ENCODE measurements around the gene ADGRL1.

DNA sequence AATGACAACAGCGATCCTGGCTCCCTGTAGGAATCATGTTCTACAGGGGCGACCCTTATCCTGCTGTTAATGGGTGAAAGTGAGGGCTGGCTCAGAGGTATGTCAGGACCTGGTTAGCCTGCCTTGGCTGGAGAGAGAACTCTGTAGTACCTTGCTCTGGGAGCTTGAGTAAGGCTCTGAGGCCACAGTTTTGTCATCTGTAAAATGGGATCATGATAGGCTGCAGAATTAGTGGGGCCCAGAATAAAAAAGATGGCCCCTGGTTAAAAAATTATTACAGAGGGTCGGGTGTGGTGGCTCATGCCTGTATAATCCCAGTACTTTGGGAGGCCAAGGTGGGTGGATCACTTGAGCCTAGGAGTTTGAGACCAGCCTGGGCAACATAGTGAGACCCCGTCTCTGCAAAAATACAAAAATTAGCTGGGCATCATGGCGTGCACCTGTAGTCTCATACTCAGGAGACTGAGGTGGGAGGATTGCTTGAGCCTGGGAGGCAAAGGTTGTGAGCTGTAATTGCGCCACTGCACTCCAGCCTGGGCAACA is 104.9 kb downstream of the ADGRL1 start:
- TF ChIP-seq, protein P1, sequence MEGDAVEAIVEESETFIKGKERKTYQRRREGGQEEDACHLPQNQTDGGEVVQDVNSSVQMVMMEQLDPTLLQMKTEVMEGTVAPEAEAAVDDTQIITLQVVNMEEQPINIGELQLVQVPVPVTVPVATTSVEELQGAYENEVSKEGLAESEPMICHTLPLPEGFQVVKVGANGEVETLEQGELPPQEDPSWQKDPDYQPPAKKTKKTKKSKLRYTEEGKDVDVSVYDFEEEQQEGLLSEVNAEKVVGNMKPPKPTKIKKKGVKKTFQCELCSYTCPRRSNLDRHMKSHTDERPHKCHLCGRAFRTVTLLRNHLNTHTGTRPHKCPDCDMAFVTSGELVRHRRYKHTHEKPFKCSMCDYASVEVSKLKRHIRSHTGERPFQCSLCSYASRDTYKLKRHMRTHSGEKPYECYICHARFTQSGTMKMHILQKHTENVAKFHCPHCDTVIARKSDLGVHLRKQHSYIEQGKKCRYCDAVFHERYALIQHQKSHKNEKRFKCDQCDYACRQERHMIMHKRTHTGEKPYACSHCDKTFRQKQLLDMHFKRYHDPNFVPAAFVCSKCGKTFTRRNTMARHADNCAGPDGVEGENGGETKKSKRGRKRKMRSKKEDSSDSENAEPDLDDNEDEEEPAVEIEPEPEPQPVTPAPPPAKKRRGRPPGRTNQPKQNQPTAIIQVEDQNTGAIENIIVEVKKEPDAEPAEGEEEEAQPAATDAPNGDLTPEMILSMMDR (IDR thresholded peaks at IDR 0.05; ENCODE audit: low read depth, low read length, poor library complexity, severe bottlenecking): no peak
- TF ChIP-seq EZH2phosphoT487 (IDR thresholded peaks at IDR 0.05; ENCODE audit: borderline replicate concordance, low read length): no peak

Data from DOHH2 (cell line).